GM19455 (cell line): ENCODE measurements around the gene PARD6A.
A peak's percentile ranks its signal among the peaks of the same experiment; 100 is the strongest.

Experiments
- ATAC-seq: cut with Tn5 transposase; IDR thresholded peaks from one replicate; pipeline ENCODE4 v1.9.1; 2021; ENCODE audit not compliant: unreplicated experiment

Gene PARD6A, protein sequence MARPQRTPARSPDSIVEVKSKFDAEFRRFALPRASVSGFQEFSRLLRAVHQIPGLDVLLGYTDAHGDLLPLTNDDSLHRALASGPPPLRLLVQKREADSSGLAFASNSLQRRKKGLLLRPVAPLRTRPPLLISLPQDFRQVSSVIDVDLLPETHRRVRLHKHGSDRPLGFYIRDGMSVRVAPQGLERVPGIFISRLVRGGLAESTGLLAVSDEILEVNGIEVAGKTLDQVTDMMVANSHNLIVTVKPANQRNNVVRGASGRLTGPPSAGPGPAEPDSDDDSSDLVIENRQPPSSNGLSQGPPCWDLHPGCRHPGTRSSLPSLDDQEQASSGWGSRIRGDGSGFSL

DNA sequence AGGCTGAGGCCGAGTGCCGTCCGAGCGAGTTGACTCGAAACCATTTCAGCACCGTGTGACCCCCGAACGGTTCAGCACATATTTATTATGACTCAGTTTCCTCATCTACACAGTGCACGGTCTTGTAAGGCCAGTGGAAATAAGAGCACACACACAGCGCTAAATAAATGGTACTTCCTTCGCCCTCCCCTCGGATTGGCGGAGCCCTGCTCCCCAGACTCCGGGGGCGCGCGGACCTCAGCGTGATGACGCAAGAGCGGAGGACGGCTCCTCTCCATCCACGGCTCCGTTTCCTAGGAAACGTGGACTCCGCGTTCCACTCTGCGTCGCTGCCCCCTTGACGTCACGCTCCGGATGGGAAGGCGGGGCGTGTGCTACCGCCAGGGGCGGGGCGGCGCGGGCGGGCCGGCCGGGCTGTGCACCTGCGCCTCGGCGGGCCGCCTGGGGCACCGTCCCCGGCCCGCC is at the start of gene PARD6A:
Gene PARD6A, plus strand, starts transcription at position 397 of the 465 bp plus-strand sequence. CDS start 79 bp downstream, outside the sequence.
- peak; percentile 72 for ATAC-seq

DNA sequence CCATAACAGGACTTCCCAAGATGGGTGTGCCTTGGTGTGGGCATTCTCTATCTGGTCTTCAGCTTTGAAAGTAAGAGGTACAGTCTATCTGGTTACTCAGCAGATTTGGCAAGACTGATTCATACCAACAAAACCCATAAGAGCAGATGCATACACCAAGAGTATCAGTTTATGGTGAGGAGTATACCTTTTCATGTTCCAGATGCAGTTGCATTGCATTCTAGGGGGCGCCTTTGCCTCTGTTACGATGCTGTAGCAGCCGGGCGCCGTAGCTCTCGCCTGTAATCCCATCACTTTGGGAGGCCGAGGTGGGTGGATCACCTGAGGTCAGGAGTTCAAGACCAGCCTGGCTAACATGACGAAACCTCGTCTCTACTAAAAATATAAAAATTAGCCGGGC is 47.0 kb upstream of the PARD6A start:
- ATAC-seq: no peak

DNA sequence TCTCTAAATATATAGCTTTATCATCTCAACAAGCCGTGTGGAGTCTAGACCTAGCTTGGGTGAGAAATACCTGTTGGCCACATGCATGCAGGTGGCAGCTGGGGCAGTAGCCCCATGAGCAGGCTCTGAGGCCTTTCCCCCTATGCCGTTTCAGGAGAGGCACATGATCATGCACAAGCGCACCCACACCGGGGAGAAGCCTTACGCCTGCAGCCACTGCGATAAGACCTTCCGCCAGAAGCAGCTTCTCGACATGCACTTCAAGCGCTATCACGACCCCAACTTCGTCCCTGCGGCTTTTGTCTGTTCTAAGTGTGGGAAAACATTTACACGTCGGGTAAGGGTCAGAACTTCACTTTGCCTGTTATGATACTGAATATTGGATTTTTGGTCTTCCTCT is 32.5 kb upstream of the PARD6A start:
- ATAC-seq: no peak

DNA sequence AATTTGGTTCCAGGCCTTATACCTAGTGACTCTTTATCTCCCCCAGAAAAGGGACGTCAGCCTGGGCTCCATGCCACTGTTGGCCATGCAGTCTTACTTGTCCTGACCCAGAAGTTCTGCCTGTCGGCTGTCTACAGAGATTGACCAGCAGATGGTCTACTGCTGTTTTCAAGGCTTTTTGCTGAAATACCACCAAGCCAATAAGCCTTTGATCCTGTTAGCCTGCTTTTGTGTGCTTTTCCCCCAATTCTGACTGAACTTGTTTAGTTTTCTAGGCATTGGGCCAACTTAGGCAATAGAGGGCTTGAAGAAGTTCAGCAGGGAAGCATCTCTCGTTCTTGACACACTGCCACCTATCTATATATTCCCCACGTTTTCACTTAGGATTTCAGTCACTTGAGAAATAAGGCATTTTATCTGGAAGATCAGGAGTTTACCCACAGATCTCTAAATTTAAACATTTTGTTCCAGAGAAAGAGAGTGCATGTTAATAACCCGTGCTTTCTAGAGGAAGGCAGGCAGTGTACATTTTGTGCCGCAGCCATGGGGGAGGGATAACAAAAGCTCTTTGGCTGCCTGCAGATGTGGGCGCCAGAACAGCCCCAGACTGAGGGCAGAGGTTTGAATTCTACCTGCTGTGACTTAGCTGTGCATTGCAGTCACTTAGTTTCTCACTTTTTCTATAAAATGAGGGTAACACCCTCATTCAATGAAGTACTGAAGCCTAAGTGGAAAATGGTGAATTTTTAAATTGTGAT is 28.2 kb upstream of the PARD6A start:
- no peak for ATAC-seq

DNA sequence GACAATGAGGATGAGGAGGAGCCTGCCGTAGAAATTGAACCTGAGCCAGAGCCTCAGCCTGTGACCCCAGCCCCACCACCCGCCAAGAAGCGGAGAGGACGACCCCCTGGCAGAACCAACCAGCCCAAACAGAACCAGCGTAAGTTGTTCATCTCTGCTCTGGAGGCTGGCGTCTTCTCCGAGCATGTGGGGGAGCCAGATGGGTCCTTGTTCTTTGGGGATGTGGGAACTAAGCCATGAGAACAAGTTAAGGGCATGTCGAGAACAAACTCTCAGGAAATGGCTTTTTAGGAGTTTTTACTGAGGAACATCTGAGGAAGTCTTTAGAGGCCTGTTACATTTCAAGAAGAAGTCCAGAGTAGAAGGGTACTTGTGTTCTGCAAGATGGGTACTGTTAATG is 24.0 kb upstream of the PARD6A start:
- no peak for ATAC-seq

DNA sequence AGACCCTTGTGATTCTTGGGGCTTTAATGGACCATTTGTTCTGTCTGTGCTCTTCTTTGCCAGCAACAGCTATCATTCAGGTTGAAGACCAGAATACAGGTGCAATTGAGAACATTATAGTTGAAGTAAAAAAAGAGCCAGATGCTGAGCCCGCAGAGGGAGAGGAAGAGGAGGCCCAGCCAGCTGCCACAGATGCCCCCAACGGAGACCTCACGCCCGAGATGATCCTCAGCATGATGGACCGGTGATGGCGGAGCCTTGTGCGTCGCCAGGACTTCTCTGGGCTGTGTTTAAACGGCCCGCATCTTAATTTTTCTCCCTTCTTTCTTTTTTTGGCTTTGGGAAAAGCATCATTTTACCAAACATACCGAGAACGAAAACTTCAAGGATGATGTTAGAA is 23.1 kb upstream of the PARD6A start:
- no peak for ATAC-seq

DNA sequence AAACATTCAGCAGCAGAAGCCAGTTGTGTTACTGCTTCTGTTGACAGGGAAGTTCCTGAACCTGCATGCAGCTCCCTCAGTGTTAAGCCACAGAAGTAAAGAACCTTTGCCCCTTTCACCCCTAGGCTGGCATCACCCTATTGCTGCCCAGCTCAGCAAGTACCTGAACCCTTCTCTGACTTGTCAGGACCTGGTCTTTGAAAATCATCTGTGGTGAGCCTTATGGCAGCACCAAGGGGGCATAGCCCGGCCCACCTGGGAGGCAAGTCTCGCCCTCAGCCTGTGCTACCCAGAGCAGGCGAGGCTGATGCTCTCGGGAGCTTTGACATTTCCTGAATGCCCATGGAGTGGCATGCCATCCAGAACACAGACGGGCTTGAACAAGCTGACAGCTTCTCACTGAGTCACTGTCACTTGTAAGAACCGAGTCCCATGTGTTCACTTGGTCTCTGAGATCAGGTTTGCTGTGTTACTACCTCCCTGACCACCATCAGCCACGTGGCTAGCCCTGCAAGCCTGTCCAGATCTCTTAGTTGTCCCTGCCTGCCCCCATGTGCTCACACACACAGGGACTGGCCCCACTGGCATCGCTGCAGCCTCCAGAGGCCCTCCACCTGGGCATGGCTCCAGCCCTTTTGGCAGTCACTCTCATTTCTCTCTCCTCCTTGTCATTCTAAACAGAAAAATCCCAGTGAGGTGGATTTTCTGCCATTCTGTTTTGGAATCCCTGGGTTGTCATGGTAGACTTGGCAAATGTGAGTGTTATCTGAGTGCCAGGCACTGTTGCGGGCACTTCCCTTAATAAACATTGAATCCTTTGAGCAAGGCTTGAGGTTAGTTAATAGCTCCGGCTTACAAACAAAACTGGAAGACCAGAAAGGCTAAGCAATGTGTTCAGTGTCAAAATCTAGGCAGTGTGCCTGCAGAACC is 18.7 kb upstream of the PARD6A start:
- no peak for ATAC-seq

DNA sequence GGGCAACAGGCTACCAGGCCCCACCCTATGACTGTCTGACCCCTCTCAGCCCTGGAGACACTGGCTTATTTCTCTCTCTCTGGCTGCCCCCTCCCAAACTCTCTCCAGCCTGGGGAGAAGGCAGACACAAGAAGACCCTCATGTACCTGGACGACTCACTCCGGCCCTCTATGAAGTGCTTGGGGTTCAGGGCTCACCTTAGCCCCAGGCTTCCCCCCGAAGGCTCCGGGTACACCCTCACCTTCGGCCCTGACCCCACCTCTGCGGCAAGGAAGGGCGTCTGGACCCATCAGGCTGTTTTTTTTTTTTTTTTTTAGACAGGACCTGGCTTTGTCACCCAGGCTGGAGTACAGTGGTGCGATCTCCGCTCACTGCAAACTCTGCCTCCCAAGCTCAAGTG is 16.7 kb upstream of the PARD6A start:
- no peak for ATAC-seq

DNA sequence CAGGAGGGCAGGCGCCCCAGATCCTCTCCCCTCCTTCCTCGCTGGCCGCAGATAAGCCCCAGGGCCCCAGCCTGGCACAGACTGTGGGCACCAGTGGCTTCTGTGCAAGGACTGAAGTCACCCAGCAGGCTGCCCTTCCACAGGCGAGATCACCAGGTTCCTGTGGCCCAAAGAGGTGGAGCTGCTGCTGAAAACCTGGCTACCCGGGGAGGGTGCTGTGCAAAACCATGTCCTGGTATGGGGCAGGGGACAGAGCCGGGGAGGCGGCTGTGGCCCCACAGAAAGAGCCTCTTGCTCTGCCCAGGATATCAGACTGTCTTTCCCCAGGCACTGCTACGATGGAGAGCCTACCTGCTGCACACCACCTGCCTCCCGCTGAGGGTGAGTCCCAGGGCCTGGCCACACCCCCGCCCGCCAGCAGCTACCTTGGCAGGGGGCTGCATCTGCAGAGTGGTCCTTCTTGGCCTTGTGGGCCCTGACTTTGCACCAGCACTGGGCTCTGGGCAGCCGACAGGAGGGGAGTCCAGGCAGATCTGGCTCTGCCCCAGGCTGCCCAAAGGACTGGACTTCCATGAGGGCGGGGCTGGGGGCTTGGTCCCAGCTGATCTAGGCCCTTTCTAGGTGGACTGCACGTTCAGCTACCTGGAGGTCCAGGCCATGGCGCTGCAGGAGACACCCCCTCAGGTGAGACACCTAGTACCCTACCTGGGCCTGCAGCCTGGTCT is 15.2 kb upstream of the PARD6A start:
- peak; percentile 6 for ATAC-seq

DNA sequence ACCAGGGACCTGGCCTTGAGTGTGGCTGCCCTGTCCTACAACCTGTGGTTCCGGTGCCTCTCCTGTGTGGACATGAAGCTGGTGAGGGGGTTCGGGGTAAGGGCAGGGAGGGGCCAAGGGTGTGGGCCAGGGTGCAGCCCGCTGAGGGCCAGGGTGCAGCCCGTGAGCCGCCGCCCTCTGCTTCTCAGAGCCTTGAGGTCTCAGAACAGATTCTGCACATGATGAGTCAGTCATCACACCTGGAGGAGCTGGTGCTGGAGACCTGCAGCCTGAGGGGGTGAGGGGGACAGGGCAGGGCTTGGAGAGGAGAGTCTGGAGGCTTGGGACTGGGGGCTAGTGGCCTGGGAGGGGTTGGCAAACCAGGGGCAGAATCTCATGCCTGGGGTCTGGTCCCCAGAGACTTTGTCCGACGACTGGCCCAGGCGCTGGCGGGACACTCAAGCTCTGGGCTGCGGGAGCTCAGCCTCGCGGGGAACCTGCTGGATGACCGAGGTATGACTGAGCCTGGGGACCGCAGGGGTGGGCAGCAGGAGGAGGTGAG is 13.6 kb upstream of the PARD6A start:
- ATAC-seq: no peak

DNA sequence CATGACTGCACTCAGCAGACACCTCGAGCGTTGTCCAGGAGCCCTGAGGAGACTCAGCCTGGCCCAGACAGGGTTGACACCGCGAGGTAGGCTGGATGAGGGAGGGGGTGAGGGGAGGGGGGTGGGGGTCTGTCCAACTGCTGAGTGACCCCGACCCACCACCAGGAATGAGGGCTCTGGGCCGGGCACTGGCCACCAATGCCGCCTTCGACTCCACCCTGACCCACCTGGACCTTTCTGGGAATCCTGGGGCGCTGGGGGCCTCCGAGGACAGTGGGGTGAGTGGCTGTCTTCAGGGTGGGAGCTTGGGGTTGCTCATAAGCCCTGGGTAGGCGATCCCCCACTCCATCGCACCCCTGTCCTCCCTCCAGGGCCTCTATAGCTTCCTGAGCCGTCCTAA is 13.1 kb upstream of the PARD6A start:
- ATAC-seq: no peak

DNA sequence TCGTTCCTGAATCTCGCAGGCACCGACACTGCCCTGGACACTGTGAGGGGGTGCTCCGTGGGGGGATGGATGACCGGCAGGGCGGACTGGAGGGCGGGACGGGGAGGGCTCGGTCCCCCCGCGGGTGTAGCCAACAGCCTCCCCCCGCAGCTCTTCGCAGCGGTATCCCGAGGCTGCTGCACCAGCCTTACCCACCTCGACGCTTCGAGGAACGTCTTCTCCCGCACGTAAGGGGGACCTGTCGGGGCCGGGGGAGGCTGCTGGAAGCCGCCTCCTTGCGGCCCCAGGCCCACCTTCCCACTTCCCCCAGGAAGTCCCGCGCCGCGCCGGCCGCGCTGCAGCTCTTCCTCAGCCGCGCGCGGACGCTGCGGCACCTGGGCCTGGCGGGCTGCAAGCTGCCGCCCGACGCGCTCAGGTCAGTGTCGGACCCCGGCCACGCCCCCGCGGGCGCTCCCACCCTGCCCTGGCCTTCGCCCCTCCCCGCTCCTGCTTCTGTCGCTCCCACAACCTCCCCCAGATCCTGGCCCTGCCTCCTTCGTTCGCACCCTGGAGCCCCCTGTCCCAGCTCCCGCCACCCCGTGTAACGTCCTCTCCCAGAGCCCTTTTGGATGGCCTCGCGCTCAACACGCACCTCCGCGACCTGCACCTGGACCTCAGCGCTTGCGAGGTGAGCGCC is 12.5 kb upstream of the PARD6A start:
- ATAC-seq: no peak

DNA sequence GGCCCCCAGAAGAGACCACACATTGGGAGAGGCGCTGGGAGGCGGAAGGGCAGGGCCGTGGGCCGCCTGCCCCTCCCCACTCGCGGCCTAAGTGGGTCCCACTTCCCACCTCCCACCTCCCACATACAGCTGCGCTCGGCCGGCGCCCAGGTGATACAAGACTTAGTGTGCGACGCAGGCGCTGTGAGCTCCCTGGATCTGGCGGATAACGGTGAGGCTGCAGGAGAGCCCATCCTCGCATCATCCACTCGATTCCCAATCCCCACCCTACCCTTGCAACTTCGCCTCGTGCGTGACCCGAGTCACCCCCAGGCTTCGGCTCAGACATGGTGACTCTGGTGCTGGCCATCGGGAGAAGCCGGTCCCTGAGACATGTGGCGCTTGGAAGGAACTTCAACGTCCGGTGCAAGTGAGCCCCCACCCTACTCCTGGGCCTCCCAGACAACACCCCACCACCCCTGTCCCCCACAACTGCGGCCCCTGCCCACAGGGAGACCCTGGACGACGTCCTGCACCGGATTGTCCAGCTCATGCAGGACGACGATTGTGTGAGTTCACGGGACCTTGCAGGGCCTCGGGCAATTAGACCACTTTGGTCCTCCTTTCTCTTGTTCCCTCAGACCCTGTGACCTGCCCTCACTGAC is 11.9 kb upstream of the PARD6A start:
- ATAC-seq: no peak

DNA sequence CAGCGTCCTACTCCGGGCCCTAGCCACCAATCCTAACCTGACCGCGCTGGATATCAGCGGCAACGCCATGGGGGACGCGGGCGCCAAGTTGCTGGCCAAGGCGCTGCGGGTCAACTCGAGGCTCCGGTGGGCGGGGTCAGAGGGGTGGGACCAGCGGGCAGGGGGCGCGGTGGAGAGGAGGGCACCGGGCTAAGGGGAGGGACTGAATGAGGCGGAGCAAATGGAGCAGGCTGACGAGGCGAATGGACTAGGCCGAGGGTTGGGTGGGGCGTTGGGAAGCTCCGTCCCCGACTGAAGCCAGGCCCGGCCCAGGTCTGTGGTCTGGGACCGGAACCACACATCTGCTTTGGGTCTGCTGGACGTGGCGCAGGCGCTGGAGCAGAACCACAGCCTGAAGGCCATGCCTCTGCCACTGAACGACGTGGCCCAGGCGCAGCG is 11.2 kb upstream of the PARD6A start:
- no peak for ATAC-seq

DNA sequence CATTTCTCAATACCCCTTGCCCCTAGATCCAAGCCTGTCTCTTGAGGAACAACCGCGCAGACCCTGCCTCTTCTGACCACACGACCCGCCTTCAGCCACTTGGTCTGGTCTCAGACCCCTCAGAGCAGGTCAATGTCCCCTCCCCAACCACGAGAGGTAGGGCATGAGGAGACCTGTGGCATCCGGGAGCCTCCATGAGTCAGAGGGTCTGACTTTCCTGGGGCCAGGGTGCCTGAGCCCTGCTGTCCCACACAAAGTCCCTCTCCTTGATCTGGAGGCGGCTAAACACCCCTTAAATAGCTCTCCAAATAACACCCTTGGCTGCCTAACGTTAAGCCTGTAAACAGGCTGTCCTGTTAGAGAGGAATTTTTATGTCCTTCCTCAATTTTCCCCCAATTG is 10.7 kb upstream of the PARD6A start:
- no peak for ATAC-seq

DNA sequence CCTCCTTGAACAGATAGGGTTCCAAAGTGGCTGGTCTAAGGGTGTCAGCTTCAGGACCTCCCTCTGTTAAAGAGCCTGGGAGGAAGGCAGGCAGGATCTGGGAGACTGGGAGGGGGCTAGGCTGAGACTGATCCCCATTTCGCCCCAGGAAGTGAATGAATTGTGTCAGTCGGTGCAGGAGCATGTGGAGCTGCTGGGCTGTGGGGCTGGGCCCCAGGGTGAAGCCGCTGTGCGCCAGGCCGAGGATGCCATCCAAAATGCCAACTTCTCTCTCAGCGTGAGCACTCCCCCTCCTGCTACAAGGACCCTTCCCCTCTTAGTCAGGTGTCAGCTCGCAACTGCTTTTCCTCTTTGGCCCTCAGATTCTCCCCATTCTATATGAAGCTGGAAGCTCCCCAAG is 9.7 kb upstream of the PARD6A start:
- ATAC-seq: no peak

DNA sequence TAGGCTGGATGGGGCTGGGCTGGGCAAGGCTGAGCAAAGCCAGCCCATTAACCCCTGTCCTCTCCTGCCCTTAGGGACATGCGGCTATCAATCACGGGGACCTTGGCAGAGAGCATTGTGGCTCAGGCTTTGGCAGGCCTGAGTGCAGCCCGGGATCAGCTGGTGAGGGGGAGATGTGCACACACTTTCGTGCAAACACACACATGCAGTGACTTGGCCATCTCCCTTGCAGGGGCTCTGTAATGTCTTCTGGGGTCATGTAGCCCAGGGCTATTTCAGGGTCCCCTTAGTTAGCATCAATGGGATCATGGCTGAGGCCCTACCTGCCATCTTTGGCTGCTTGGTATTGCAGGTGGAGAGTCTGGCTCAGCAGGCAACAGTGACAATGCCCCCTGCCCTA is 8.9 kb upstream of the PARD6A start:
- ATAC-seq: no peak

DNA sequence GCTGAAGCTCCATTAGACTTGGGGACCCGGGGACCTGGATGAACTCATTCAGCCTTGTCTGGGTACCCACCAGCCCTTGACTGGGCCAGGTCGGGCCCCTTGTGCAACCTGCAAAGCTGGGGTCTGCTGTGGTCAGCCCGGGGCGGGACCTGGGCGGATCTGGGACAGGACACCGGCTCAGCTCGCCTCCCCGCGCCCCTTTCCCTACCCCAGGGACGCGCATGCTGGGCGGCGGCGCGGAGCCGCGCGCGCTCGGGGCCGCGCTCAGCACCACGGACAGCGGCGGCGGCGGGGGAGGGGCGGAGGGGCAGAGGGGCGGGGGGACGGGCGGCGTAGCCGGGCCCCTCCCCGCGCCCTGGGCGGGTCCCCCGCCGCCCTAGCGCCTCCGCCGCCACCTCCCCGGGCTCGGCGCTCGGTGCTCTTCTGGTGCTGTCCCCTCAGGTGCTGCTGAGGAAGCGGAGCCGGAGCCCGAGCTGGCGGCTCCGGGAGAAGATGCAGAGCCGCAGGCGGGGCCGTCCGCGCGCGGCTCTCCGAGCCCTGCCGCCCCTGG is 8.1 kb upstream of the PARD6A start:
- ATAC-seq: no peak
